Measurements from ENCODE around the gene NDFIP2.
"Not testable (repeated sequence)": the region's sequence is repeated elsewhere in the genome, so short reads cannot be mapped to it uniquely, and the experiment has no call there.

NDFIP2 gene

DNA sequence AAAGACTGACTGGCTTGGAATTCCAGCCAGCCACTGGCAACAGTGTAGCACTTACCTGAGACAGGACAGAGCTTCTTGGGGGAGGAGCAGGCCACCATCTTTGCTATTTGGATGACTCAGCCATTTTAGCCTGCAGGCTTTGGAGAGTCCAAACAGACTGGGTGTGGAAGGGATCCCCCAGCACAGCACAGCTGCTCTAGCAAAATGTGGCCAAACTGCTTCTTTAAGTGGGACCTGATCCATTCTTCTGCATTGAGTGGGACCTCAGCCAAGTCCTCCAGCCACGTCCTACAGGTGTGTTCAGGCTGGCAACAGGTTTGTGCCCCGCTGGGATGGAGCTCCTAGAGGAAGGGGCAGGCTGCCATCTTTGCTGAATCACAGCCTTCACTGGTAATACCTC lies 80.0 kb downstream of the NDFIP2 start:
- Mint-ChIP-seq H3K36me3 (ENCODE audit: insufficient read depth) (no peaks in the 10 kb centered on the region), H3K27me3 (no peaks in the 10 kb centered on the region), H3K4me3 (no peak overlapping the region), H3K27ac (ENCODE audit: low read depth) (no peak overlapping the region), H3K4me1 (no peaks in the 10 kb centered on the region), H3K9me3 (peaks cover 31% of the 10 kb centered on the region)
- ATAC-seq (replicated peaks; ENCODE audit: extremely low read depth, poor library complexity, severe bottlenecking) (no peak), DNase-seq (ENCODE audit: low spot score in 2 of 2) (no peak)

GRCh38 chr13:79562557-79562956 lies 81.6 kb downstream of the NDFIP2 start:
- DNase-seq (ENCODE audit: low spot score in 2 of 2): no peak
- Mint-ChIP-seq H3K4me1 (no peaks in the 10 kb centered on the region), H3K27me3 (peaks cover under 1% of the 10 kb centered on the region), H3K9me3 (peaks cover 31% of the 10 kb centered on the region), H3K4me3 (no peak overlapping the region), H3K27ac (ENCODE audit: low read depth) (no peak overlapping the region), H3K36me3 (ENCODE audit: insufficient read depth) (no peaks in the 10 kb centered on the region)
- ATAC-seq (replicated peaks; ENCODE audit: extremely low read depth, poor library complexity, severe bottlenecking): no peak

GRCh38 chr13:79566118-79566517 lies 85.2 kb downstream of the NDFIP2 start:
- Mint-ChIP-seq H3K4me3 (no peak overlapping the region), H3K36me3 (ENCODE audit: insufficient read depth) (no peaks in the 10 kb centered on the region), H3K9me3 (peaks cover 27% of the 10 kb centered on the region), H3K4me1 (no peaks in the 10 kb centered on the region), H3K27me3 (peaks cover 7% of the 10 kb centered on the region), H3K27ac (ENCODE audit: low read depth) (no peak overlapping the region)
- ATAC-seq (replicated peaks; ENCODE audit: extremely low read depth, poor library complexity, severe bottlenecking): no peak
- no peak for DNase-seq (ENCODE audit: low spot score in 2 of 2)

- H3K36me3 Mint-ChIP-seq (ENCODE audit: insufficient read depth): no peaks in the 10 kb centered on the region
- no peak overlapping the region for H3K4me3 Mint-ChIP-seq
- peaks cover 7% of the 10 kb centered on the region for H3K27me3 Mint-ChIP-seq
- no peaks in the 10 kb centered on the region for H3K4me1 Mint-ChIP-seq
- H3K27ac Mint-ChIP-seq (ENCODE audit: low read depth): no peak overlapping the region
- ATAC-seq (replicated peaks; ENCODE audit: extremely low read depth, poor library complexity, severe bottlenecking) (no peak), DNase-seq (ENCODE audit: low spot score in 2 of 2) (no peak)
- no peaks in the 10 kb centered on the region for H3K9me3 Mint-ChIP-seq
These were observed 90.2 kb downstream of the NDFIP2 start for GRCh38 chr13:79571147-79571546.

DNA sequence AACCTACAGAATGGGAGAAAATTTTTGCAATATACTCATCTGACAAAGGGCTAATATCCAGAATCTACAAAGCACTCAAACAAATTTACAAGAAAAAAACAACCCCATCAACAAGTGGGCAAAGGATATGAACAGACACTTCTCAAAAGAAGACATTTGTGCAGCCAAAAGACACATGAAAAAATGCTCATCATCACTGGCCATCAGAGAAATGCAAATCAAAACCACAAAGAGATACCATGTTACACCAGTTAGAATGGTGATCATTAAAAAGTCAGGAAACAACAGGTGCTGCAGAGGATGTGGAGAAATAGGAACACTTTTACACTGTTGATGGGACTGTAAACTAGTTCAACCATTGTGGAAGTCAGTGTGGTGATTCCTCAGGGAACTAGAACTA lies 92.9 kb downstream of the NDFIP2 start:
- not testable (repeated sequence) for H3K4me3 Mint-ChIP-seq; ATAC-seq (replicated peaks; ENCODE audit: extremely low read depth, poor library complexity, severe bottlenecking); H3K27ac Mint-ChIP-seq (ENCODE audit: low read depth); H3K9me3 Mint-ChIP-seq; H3K27me3 Mint-ChIP-seq; DNase-seq (ENCODE audit: low spot score in 2 of 2); H3K36me3 Mint-ChIP-seq (ENCODE audit: insufficient read depth); H3K4me1 Mint-ChIP-seq

DNA sequence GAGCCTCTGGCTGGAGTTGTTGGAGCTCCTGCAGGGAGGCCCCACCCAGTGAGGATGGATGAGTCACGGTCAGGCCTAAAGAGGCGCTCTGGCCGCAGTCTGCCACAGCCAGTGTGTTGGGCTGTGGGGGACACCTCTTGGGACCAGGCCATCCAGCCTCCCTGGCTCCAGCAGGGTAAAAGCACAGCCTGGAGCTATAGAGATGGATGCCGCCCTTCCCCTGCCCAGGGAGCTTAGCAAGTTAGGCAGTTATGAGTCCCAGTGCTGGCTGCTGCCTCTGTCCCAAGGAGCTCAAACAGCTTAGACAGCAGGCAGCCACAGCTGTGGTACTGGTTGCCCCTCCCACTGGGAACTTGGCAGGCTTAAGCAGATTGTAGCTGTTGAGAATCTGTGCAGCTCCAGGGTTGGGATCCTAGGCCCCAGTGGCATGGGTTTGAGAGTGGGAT lies 100.9 kb downstream of the NDFIP2 start:
- H3K4me1 Mint-ChIP-seq: no peaks in the 10 kb centered on the region
- DNase-seq (ENCODE audit: low spot score in 2 of 2) (no peak), ATAC-seq (replicated peaks; ENCODE audit: extremely low read depth, poor library complexity, severe bottlenecking) (no peak)
- H3K36me3 Mint-ChIP-seq (ENCODE audit: insufficient read depth): no peaks in the 10 kb centered on the region
- H3K27me3 Mint-ChIP-seq: no peaks in the 10 kb centered on the region
- no peak overlapping the region for H3K4me3 Mint-ChIP-seq
- H3K27ac Mint-ChIP-seq (ENCODE audit: low read depth): no peak overlapping the region
- peaks cover 11% of the 10 kb centered on the region for H3K9me3 Mint-ChIP-seq

DNA sequence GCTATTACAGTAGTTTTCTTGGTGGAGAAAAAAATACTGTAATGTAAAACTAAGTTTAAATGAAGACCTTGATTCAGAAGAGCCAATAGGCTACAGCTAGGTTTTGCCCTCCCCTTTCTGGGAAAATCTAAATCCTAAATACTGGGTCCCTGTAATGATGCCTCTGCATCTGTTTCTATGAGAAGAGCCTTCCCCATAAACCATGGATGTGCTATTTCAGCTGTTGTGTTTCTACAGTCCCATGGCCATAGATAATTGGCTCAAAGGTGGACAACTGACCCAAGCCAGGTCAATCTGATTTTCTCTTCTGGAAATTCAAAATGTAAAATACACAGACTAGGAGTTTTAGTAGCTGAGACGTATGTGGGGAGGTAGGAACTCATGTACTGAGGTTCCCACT lies 101.9 kb downstream of the NDFIP2 start:
- H3K9me3 Mint-ChIP-seq: peaks cover 6% of the 10 kb centered on the region
- no peak overlapping the region for H3K4me3 Mint-ChIP-seq
- no peak for DNase-seq (ENCODE audit: low spot score in 2 of 2)

GRCh38 chr13:79585033-79585432 lies 104.1 kb downstream of the NDFIP2 start:
- H3K27me3 Mint-ChIP-seq: no peaks in the 10 kb centered on the region
- H3K36me3 Mint-ChIP-seq (ENCODE audit: insufficient read depth): no peaks in the 10 kb centered on the region
- no peak overlapping the region for H3K27ac Mint-ChIP-seq (ENCODE audit: low read depth)
- no peaks in the 10 kb centered on the region for H3K4me1 Mint-ChIP-seq
- DNase-seq (ENCODE audit: low spot score in 2 of 2): no peak
- H3K4me3 Mint-ChIP-seq: no peak overlapping the region
- ATAC-seq (replicated peaks; ENCODE audit: extremely low read depth, poor library complexity, severe bottlenecking): no peak
- H3K9me3 Mint-ChIP-seq: peaks cover 5% of the 10 kb centered on the region

More for the DNA sequence above, 101.9 kb downstream of the NDFIP2 start:
- ATAC-seq (replicated peaks; ENCODE audit: extremely low read depth, poor library complexity, severe bottlenecking): no peak
- Mint-ChIP-seq H3K27me3 (no peaks in the 10 kb centered on the region), H3K27ac (ENCODE audit: low read depth) (no peak overlapping the region), H3K4me1 (no peaks in the 10 kb centered on the region), H3K36me3 (ENCODE audit: insufficient read depth) (no peaks in the 10 kb centered on the region)

DNA sequence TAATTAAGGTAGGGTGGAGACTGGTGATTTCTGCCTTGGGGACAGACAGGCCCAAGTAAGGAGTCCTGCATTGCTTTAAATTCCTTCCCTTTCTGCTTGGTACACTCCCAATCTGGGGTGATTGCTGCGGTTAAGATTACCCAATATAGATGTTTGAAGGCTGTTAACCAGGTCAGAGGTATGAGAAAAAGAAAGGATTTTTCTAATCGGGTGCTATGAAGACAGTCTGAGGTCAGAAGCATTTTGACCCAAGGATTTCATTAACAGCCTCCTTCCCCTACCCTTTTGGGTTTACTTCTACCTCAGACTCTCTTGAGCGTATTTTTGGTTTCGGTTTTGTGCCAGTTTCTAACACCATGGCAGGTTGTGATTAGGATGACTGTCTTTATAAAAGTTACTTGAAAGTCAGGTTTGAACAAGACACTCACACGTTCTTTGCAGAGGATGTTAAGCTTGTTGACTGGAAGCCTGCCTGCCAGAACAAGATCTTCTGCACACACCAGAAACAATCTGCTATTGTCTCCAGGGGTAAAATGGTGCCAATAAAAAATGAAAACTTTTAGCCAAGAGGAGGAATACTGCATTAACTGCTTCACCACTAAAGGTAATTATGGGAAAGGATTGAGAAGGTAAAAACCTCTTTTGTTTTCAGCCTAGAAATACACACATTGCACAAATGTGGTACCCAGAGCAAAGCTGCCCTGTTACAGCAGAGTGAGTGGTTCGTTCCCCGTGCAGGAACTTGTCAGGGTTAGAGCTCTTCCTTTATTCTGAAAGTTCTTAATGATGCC lies 108.8 kb downstream of the NDFIP2 start:
- Mint-ChIP-seq H3K27me3 (no peaks in the 10 kb centered on the region), H3K27ac (ENCODE audit: low read depth) (no peak overlapping the region), H3K36me3 (ENCODE audit: insufficient read depth) (no peaks in the 10 kb centered on the region), H3K9me3 (peaks cover 4% of the 10 kb centered on the region), H3K4me3 (no peak overlapping the region), H3K4me1 (no peaks in the 10 kb centered on the region)
- DNase-seq (ENCODE audit: low spot score in 2 of 2) (no peak), ATAC-seq (replicated peaks; ENCODE audit: extremely low read depth, poor library complexity, severe bottlenecking) (no peak)

DNA sequence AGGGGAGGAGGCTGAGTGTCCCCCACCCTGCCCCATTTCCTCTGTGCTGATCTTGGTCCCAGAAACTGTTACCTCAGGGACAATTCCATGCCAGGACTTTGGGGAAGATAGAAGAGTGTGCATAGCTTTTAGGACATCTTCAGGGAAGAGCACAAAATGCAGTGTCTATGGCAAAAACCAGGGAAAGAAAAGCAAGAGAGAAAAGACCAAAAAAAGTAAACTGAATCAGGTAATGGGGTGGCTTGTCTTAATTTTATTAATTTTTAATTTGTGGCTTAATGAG lies 109.4 kb downstream of the NDFIP2 start:
- Mint-ChIP-seq H3K4me1 (no peaks in the 10 kb centered on the region), H3K9me3 (no peaks in the 10 kb centered on the region), H3K36me3 (ENCODE audit: insufficient read depth) (no peaks in the 10 kb centered on the region), H3K27ac (ENCODE audit: low read depth) (no peak overlapping the region), H3K27me3 (no peaks in the 10 kb centered on the region), H3K4me3 (no peak overlapping the region)
- no peak for ATAC-seq (replicated peaks; ENCODE audit: extremely low read depth, poor library complexity, severe bottlenecking)
- DNase-seq (ENCODE audit: low spot score in 2 of 2): no peak

GRCh38 chr13:79591493-79591892 lies 110.5 kb downstream of the NDFIP2 start:
- Mint-ChIP-seq H3K36me3 (ENCODE audit: insufficient read depth) (no peaks in the 10 kb centered on the region), H3K27me3 (no peaks in the 10 kb centered on the region), H3K4me3 (no peak overlapping the region), H3K27ac (ENCODE audit: low read depth) (no peak overlapping the region), H3K4me1 (no peaks in the 10 kb centered on the region), H3K9me3 (no peaks in the 10 kb centered on the region)
- DNase-seq (ENCODE audit: low spot score in 2 of 2): no peak
- ATAC-seq (replicated peaks; ENCODE audit: extremely low read depth, poor library complexity, severe bottlenecking): no peak

- Mint-ChIP-seq H3K9me3 (no peaks in the 10 kb centered on the region), H3K4me1 (no peaks in the 10 kb centered on the region), H3K4me3 (no peak overlapping the region), H3K36me3 (ENCODE audit: insufficient read depth) (no peaks in the 10 kb centered on the region), H3K27ac (ENCODE audit: low read depth) (no peak overlapping the region), H3K27me3 (no peaks in the 10 kb centered on the region)
- ATAC-seq (replicated peaks; ENCODE audit: extremely low read depth, poor library complexity, severe bottlenecking) (no peak), DNase-seq (ENCODE audit: low spot score in 2 of 2) (no peak)
These were observed 112.2 kb downstream of the NDFIP2 start for GRCh38 chr13:79593121-79593520.

GRCh38 chr13:79593641-79594275 lies 112.8 kb downstream of the NDFIP2 start:
- Mint-ChIP-seq H3K4me1 (no peaks in the 10 kb centered on the region), H3K27me3 (no peaks in the 10 kb centered on the region), H3K4me3 (no peak overlapping the region), H3K36me3 (ENCODE audit: insufficient read depth) (no peaks in the 10 kb centered on the region), H3K27ac (ENCODE audit: low read depth) (no peak overlapping the region), H3K9me3 (no peaks in the 10 kb centered on the region)
- DNase-seq (ENCODE audit: low spot score in 2 of 2) (no peak), ATAC-seq (replicated peaks; ENCODE audit: extremely low read depth, poor library complexity, severe bottlenecking) (no peak)

Data from central memory CD8-positive, alpha-beta T cell (primary cell).